HCT116 (cell line): ENCODE results near the gene MAS1. TPM values are rescaled to one million over a fixed set of nuclear protein-coding genes. Genes with fewer than 3 reads are reported as not detected.

Experiments
- ATAC-seq: fragments of 200-7000 bp; cut with Tn5 transposase; 2 replicates; pipeline ENCODE4 v1.9.1; 2020; ENCODE audit warnings: mild to moderate bottlenecking, moderate library complexity
- BruUV-seq: library from RNA; stranded (reverse); fragments of 400-500 nt; replicated peaks from 2 replicates; lab custom pipeline; 2021; lab: Mats Ljungman, UMichigan
- CTCF ChIA-PET: fragments of 300-600 bp; sonication (Branson Sonifier 250); formaldehyde crosslinking; loops from one replicate; lab custom pipeline; 2021; ENCODE audit warnings: antibody characterized with exemption; lab: Charles Lee
- POLR2A ChIA-PET: fragments of 300-600, 350-600 bp; sonication (Branson Sonifier 250); formaldehyde crosslinking; loops from one replicate; lab custom pipeline; 2021; ENCODE audit warnings: antibody characterized with exemption; lab: Charles Lee
- RAD21 ChIA-PET, 2 experiments: fragments of 300-600 bp; sonication (Branson Sonifier 250); formaldehyde crosslinking; loops; one replicate each; lab custom pipeline; 2023; ENCODE audit warnings: low total read pairs in 2 of 2; ENCODE audit not compliant: uncharacterized antibody in 2 of 2, unreplicated experiment in 2 of 2, low non-redundant PET in 1 of 2; lab: Charles Lee
- DNase-seq: peaks from one replicate; pipeline ENCODE4 v3.0.0-alpha.2; 2010; ENCODE audit warnings: low read depth, low spot score
- H2AFZ ChIP-seq: fragments of 200-600 bp; shearing (Covaris generic), sonication (generic); 2 replicates; pipeline ENCODE4 v1.6.1; 2017; ENCODE audit warnings: low read depth, mixed run types, mixed read lengths, antibody characterized with exemption, low read length; ENCODE audit not compliant: poor library complexity, severe bottlenecking
- H3K27ac ChIP-seq: 2 replicates; pipeline ENCODE4 v1.5.1; 2012; ENCODE audit warnings: low read depth, low read length
- H3K27me3 ChIP-seq: fragments of 200-600 bp; sonication (generic); 2 replicates; pipeline ENCODE4 v1.6.1; 2016; ENCODE audit warnings: mixed run types, low read length, mixed read lengths; ENCODE audit not compliant: insufficient read depth
- H3K36me3 ChIP-seq, 2 experiments: fragments of 200-500 bp in 1 of 2; fragments of 200-600 bp in 1 of 2; sonication (Bioruptor generic) in 1 of 2; sonication (generic) in 1 of 2; 2 replicates each; pipeline versions ENCODE4 v1.5.1 to v1.6.1; 2014 to 2016; ENCODE audit warnings: low read length in 2 of 2, inconsistent platforms in 1 of 2, mixed read lengths in 1 of 2, mixed run types in 1 of 2; ENCODE audit not compliant: insufficient read depth in 2 of 2, control insufficient read depth in 1 of 2
- H3K4me1 ChIP-seq, 2 experiments: fragments of 200-600 bp in 1 of 2; sonication (generic) in 1 of 2; 2 replicates each; pipeline versions ENCODE4 v1.5.1 to v1.6.1; 2012 to 2017; ENCODE audit warnings: low read length in 2 of 2, inconsistent platforms in 1 of 2, mild to moderate bottlenecking in 1 of 2, mixed read lengths in 1 of 2, mixed run types in 1 of 2, moderate library complexity in 1 of 2; ENCODE audit not compliant: insufficient read depth in 2 of 2, control insufficient read depth in 1 of 2
- H3K4me2 ChIP-seq: fragments of 200-600 bp; sonication (generic); 2 replicates; pipeline ENCODE4 v1.6.1; 2017; ENCODE audit warnings: mixed run types, low read length, mixed read lengths
- H3K4me3 ChIP-seq, 2 experiments: fragments of 200-600 bp in 1 of 2; sonication (generic) in 1 of 2; replicated peaks in 1 of 2; 2 replicates each; pipeline ENCODE4 v1.5.1; 2011 to 2016; ENCODE audit warnings: low read length in 2 of 2, control low read depth in 1 of 2, low read depth in 1 of 2, mild to moderate bottlenecking in 1 of 2, mixed read lengths in 1 of 2, mixed run types in 1 of 2
- H3K79me2 ChIP-seq: fragments of 200-600 bp; sonication (generic); 2 replicates; pipeline ENCODE4 v1.6.1; 2017; ENCODE audit warnings: mild to moderate bottlenecking, mixed run types, low read length, moderate library complexity, mixed read lengths; ENCODE audit not compliant: insufficient read depth
- H3K9ac ChIP-seq: fragments of 200-600 bp; sonication (generic); 2 replicates; pipeline ENCODE4 v1.6.1; 2016; ENCODE audit warnings: low read length, mixed read lengths
- H3K9me2 ChIP-seq: fragments of 200-600 bp; sonication (generic), shearing (Covaris generic); 2 replicates; pipeline ENCODE4 v1.6.1; 2017; ENCODE audit warnings: mixed run types, mild to moderate bottlenecking, moderate library complexity; ENCODE audit not compliant: insufficient read depth
- H3K9me3 ChIP-seq, 2 experiments: fragments of 200-500 bp in 1 of 2; fragments of 200-600 bp in 1 of 2; sonication (Bioruptor generic) in 1 of 2; sonication (generic) in 1 of 2; 2 replicates each; pipeline ENCODE4 v1.6.1; 2014 to 2017; ENCODE audit warnings: low read length in 2 of 2, mixed read lengths in 2 of 2, inconsistent platforms in 1 of 2, low read depth in 1 of 2, mild to moderate bottlenecking in 1 of 2, mixed run types in 1 of 2, moderate library complexity in 1 of 2; ENCODE audit not compliant: control insufficient read depth in 1 of 2, insufficient read depth in 1 of 2
- H4K20me1 ChIP-seq: fragments of 200-600 bp; sonication (generic), shearing (Covaris generic); 2 replicates; pipeline ENCODE4 v1.6.1; 2017; ENCODE audit warnings: mixed run types, mild to moderate bottlenecking, moderate library complexity; ENCODE audit not compliant: insufficient read depth
- ATF3 ChIP-seq: IDR thresholded peaks from 2 replicates; pipeline ENCODE4 v1.6.1; 2012
- CTCF ChIP-seq, 3 experiments: fragments of 200-600 bp in 1 of 3; sonication (generic) in 1 of 3; IDR thresholded peaks in 2 of 3; conservative IDR thresholded peaks in 1 of 3; 2 replicates each; pipeline ENCODE4 v1.5.1; 2012 to 2017; ENCODE audit warnings: low read depth in 2 of 3, low read length in 2 of 3, antibody characterized with exemption in 1 of 3, borderline replicate concordance in 1 of 3, control low read depth in 1 of 3, mild to moderate bottlenecking in 1 of 3, mixed read lengths in 1 of 3, mixed run types in 1 of 3, moderate library complexity in 1 of 3; ENCODE audit not compliant: insufficient read depth in 1 of 3
- EGR1 ChIP-seq: IDR thresholded peaks from 2 replicates; pipeline ENCODE4 v1.6.1; 2012; ENCODE audit warnings: low read depth
- EZH2 ChIP-seq: fragments of 200-600 bp; sonication (generic); IDR thresholded peaks from 2 replicates; pipeline ENCODE4 v1.6.1; 2017; ENCODE audit warnings: antibody characterized with exemption, mixed run types
- FOSL1 ChIP-seq: IDR thresholded peaks from 2 replicates; pipeline ENCODE4 v1.6.1; 2012; ENCODE audit warnings: low read depth
- JUND ChIP-seq: IDR thresholded peaks from 2 replicates; pipeline ENCODE4 v1.6.1; 2012
- MAX ChIP-seq: IDR thresholded peaks from 2 replicates; pipeline ENCODE4 v1.6.1; 2012
- RAD21 ChIP-seq: IDR thresholded peaks from 2 replicates; pipeline ENCODE4 v1.6.1; 2012; ENCODE audit warnings: low read depth, mild to moderate bottlenecking
- REST ChIP-seq: IDR thresholded peaks from 2 replicates; pipeline ENCODE4 v1.6.1; 2012; ENCODE audit warnings: low read depth
- SIN3A ChIP-seq: IDR thresholded peaks from 2 replicates; pipeline ENCODE4 v1.6.1; 2012; ENCODE audit warnings: low read depth
- SRF ChIP-seq: IDR thresholded peaks from 2 replicates; pipeline ENCODE4 v1.6.1; 2012; ENCODE audit warnings: low read depth
- YY1 ChIP-seq: IDR thresholded peaks from 2 replicates; pipeline ENCODE4 v1.6.1; 2011; ENCODE audit warnings: low read length, low read depth, moderate library complexity, mild to moderate bottlenecking; ENCODE audit not compliant: insufficient replicate concordance; ENCODE audit errors: extremely low read depth
- ZBTB33 ChIP-seq: IDR thresholded peaks from 2 replicates; pipeline ENCODE4 v1.6.1; 2011; ENCODE audit warnings: mild to moderate bottlenecking, low read length, moderate library complexity; ENCODE audit not compliant: insufficient replicate concordance; ENCODE audit errors: extremely low read depth
- ZFX ChIP-seq: fragments of 450-650 bp; IDR thresholded peaks from 2 replicates; pipeline ENCODE4 v1.6.1; 2017
- intact Hi-C: fragments of 100-400 bp; cut with micrococcal nuclease; formaldehyde crosslinking; loops from 2 replicates; pipeline ENCODE4 v1.10.0; 2022
- total RNA-seq: library from RNA; stranded (reverse); gene quantifications from one replicate; pipeline ENCODE4 v1.2.1, GENCODE V29; 2021; ENCODE audit not compliant: unreplicated experiment

The MAS1 gene
- total RNA-seq, 1 experiment from 2014 or later = not detected

GRCh38 chr6:159933077-159933476, 42.3 kb downstream of the MAS1 start (continued):
- TF ChIP-seq CTCF (IDR thresholded peaks at IDR 0.05 in 2 of 3, conservative IDR thresholded peaks at IDR 0.05 in 1 of 3; ENCODE audit: borderline replicate concordance in 1 of 3, insufficient read depth in 1 of 3, low read depth in 2 of 3, low read length in 2 of 3) (no peak), MAX (no peak), SRF (no peak), ATF3 (no peak)

GRCh38 chr6:159934181-159934580, 43.4 kb downstream of the MAS1 start:
- H3K36me3 ChIP-seq = no peaks in the 10 kb centered on the region
- no peak overlapping the region for H3K9ac ChIP-seq
- H3K79me2 ChIP-seq = no peaks in the 10 kb centered on the region
- ChIA-PET POLR2A (no interaction called here), RAD21 (no interaction called here), CTCF (no interaction called here)
- H3K27me3 ChIP-seq = peaks cover 4% of the 10 kb centered on the region; the same call in 1 of the 2 replicates
- H3K4me1 ChIP-seq = no peaks in the 10 kb centered on the region
- H3K9me2 ChIP-seq = no peaks in the 10 kb centered on the region
- H2AFZ ChIP-seq = no peak overlapping the region
- BruUV-seq = no TSS peak
- intact Hi-C loops = no loop called here
- ATAC-seq (no peak), DNase-seq (no peak)
- H3K27ac ChIP-seq = no peak overlapping the region
- H3K4me2 ChIP-seq = no peak overlapping the region
- H3K4me3 ChIP-seq = no peak overlapping the region
- no peaks in the 10 kb centered on the region for H4K20me1 ChIP-seq
- no peaks in the 10 kb centered on the region for H3K9me3 ChIP-seq
- no peak for TF ChIP-seq JUND
- no peak for TF ChIP-seq EZH2
- TF ChIP-seq REST = no peak
- no peak for TF ChIP-seq FOSL1
- no peak for TF ChIP-seq RAD21
- TF ChIP-seq ZFX = no peak
- no peak for TF ChIP-seq ATF3
- no peak for TF ChIP-seq CTCF (IDR thresholded peaks at IDR 0.05 in 2 of 3, conservative IDR thresholded peaks at IDR 0.05 in 1 of 3; ENCODE audit: borderline replicate concordance in 1 of 3, insufficient read depth in 1 of 3, low read depth in 2 of 3, low read length in 2 of 3)
- no peak for TF ChIP-seq SIN3A
- TF ChIP-seq YY1 = no peak
- no peak for TF ChIP-seq ZBTB33
- TF ChIP-seq EGR1 = no peak
